GM19395 (cell line): ENCODE measurements around the gene AAK1.

Experiments
- ATAC-seq: cut with Tn5 transposase; IDR thresholded peaks from one replicate; pipeline ENCODE4 v1.9.1; 2021; ENCODE audit warnings: mild to moderate bottlenecking, moderate library complexity; ENCODE audit not compliant: unreplicated experiment

The AAK1 gene

DNA sequence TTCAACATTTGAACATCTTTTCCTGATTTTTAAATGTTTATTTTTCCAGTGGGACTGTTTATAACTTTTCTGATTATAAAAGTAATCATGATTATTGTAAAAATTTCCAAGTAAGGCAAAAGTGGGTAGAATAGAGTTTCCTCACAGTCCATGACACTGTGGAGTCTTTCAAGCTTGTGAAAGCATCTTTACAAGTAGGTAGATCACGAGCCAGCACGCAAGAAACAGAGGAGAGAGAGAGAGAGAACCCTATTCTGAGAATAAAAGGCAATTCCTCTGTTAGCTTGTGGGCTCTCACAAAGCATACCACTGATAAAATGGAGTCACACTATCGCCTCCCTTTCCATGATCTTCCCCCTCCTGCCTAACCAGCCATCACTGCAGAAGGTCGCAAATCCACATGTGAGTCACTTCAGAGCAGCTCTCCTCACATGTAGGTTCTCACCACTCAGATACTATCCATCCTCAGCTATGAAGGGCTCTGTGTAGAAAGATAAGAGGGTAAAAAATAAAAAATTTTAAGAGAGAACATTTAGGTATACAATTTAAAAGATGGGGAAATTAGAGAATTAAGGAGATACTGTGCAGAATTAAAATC is 40.3 kb downstream of the AAK1 start:
- no peak for ATAC-seq

DNA sequence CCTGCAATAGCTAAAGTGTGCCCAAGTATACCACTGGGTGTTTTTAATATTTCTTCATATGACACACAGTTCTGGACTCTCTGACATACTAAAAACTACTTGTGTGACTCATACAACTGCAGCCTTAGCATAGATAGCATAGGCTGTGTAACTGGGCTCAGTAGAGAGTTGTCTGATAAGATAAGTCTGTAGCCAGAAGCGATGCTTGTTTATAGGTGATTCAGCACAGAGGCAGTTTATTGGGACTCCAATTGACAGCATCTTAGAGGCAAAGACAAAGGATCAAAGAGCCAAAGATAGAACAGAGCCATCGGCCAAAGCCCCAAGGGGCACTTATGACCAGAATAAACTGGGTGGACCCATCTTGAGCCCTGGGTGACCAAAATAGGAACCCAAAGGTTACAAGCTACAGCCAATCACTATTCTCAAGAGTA is 42.3 kb downstream of the AAK1 start:
- no peak for ATAC-seq

DNA sequence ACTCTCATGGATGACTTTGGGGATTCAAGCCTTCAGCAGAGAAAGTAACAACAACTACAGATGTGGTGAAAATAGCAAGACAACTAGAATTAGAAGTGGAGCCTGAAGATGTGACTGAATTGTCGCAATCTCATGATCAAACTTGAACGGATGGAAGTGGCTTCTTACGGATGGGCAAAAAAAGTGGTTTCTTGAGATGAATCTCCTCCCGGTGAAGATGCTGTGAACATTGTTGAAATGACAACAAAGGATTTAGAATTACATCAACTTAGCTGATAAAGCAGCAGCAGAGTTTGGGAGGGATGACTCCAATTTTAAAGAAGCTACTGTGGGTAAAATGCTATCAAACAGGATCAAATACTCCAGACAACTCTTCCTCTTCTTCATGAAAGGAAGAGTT is 43.1 kb downstream of the AAK1 start:
- ATAC-seq = no peak

DNA sequence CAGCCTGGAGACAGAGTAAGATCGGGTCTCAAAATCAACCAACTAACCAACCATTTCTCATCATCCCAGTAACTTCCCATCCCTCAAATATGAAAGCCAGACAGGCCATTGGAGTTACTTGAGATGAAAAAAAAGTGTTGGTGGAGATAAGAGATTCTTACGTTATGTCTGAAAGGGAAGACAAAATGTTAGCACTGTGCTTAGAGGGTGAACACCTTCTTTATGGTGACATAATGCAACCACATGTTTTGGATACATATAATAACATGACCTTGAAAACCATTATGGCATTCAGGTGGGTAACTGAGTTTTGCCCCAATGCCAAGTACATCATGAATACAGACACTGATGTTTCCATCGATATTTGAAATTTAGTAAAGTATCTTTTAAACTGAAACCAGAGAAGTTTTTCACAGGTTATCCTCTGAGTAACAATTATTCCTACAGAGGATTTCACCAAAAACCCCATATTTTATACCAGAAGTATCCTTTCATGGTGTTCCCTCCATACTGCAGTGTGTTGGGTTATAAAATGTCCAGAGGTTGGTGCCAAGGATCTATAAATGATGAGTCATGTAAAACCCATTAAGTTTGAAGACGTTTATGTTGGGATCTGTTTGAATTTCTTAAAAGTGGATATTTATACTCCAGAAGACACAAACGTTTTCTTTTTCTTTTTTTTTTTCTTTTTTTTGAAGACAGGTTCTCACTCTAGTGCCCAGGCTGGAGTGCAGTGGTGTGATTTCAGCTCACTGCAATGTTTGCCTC is 45.5 kb downstream of the AAK1 start:
- ATAC-seq = no peak

DNA sequence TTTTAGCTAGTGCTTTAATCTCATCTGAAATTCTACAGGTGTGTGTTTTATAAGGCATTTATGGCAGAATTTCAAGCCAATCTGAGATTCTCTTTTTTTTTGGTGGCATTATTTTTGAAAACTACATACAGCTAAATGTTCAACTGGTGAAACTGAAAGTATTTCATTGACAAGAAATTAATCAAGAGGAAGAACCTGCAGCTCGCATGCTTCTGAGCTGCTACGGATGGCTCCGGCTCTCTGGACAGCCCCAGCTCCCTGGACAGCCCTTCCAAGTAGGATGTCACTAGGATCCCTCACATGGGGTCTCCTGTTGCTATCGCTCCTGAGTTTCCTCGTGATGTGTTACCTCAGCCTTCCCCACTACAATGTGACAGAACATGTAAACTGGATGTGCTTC is 46.4 kb downstream of the AAK1 start:
- ATAC-seq = no peak

DNA sequence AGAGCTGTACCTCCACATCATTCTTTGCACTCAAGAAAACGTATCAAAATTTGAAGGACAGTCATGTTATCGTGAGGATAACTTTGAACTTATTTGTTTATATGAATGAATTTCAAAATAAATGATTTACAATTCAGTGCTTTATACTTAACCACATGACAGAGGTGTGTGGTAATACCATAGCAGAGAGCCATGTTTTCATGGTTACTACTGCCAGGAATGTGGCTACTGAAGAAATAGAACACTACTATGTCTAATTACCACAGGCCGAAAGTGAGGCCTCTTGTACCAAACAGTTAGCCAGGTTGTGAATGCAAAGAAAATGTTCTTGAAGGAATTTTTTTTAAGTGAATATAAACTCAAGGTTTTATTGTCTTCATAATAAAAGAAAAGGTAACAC is 49.2 kb downstream of the AAK1 start:
- no peak for ATAC-seq

DNA sequence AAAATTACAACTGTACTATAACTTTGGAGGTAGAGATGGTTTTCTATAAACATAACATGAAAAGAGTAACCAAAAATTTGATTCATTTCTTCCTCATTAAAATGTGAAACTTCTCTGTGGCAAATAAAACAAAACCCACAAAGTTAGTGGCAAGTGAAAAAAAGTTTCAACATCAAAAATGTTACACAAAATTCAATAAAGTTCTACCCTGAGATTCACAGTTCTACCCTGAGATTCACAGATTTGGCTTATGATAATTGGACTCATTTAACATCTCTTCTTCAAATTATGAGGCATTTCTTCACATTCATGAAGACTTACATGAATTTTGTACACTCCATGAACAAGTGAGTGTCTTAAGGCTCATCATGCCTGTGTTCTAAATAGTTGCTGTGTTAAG is 51.0 kb downstream of the AAK1 start:
- no peak for ATAC-seq

DNA sequence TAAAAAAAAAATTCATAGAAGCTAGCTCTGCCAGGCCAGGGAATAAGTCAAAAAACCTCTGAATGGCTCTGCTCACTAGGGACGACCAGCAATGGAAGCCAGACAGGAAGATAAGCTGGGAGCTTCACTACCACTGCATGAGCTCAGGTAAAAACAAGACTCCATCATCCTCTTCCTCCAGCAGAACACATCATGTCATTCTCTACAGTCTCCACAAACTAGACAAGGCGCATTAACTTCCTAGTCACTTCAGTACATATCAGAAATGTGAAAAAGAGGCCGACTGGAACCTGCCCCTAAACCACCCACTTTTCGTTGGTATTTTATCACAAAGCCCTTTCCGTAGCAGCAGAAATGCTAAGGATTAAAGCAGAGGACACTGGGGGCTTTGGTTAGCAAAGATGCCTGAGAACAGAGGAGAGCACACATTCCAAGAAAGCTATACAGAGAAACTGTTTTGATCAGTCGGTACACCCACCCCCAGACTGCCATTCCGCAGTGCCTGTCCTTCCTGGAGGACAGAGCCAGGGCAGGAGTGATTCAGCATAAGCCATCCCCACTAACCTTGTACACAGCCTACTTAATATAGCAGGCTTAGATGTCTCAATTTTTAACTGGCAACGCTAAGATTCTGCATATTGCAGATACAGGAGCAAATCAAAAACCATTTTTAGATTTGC is 53.4 kb downstream of the AAK1 start:
- no peak for ATAC-seq

DNA sequence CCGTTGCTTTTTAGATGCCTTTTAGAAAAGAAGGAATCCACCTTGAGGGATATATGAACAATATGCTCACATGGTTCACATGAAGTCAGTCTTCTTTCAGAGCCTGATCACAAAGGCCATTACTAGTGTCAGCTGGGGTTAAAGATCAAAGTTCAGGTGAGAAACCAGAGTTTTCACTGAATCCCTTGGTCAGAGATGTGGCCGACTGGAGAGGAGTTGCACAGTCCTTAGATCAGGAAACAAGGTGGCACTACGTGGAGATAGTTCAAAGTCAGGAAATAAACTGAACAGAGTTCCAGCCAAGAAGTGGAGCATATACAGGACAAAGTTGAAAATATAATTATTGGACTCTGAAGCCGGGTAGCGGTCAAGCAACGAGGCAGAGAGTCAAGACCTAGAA is 54.6 kb downstream of the AAK1 start:
- ATAC-seq = no peak

DNA sequence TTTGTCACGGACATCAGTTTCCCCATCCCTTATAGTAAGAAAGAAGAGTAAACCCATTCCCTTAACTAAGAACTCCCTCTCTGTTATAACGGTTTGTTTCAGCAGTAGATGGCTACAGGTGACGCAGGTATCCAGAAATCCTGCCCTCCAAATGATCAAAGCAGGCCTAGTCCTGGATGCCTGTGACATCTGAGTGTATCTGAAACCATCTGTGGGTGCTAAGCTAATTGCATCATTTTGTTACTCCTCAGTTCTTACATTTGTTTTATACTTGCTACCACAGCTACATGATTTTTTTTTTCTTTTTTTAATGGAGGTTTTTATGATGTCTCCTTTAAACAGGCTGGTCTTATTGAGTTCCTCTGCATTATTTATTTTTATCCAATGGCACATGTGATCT is 55.1 kb downstream of the AAK1 start:
- no peak for ATAC-seq

DNA sequence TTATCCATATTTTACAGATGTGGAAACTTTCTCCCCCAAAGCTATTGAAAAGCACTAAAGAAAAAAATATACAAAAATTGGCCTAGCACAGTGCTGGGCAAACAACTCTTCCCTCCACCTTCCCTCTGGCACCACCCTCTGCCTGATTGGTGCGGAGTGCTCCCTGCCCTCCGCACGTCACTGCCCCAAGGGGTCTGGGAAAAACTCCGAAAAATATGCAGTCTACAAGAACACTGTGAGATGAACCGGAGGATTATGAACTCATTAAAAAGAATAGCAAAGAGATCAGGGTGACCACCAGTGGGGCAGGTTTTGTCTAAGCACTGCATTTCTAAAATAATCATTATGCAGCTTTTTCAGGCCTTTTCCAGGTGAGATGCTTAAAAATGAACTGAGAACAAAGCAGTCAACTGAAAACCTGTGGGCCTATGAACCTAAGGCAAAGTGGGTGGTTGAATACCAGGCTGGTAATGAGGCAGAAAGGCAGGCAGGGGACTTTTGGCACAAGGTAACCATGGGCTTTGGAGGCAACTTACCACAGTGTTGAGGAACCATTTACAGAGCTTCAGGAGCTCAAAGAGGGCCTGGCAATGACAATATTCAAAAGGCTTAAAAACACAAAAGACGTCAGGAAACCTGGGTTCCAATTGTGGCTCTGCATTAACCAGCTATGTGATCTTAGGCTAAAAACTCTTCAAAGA is 57.5 kb downstream of the AAK1 start:
- no peak for ATAC-seq

DNA sequence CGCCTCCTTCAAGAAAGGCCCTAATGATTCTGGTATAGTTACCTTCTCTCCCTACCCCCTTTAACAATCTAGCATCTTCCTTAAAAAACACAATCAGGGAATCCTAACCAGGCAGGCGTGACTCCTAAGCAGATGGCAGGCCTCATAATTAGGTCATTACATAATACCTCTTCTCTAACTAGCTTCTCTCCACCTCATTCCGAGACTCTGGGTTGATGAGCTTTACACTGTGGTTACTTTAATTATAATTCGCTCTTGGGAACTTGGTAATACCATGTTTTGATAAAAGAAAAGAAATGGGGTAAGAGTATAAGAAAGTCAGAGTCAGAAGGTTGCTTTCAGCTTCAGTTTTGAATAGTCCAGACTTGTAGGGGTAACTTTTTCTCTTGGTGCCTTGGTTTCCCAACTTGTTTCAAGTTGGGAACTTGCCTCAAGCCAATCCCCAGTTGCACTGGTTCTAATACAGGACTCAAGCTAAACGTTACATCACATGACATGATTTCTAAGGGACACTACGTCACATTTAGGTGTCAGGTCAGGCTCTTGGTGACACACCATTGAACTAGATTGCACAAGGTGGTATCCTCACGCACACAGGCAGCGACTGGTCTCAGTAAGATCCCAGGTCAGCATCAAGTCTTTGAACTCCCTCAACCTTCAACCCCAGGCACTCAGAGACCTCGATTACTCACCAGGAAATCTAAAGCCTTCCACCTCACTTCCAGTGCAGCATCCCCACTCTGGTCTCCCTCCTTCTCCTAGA is 59.2 kb downstream of the AAK1 start:
- no peak for ATAC-seq

DNA sequence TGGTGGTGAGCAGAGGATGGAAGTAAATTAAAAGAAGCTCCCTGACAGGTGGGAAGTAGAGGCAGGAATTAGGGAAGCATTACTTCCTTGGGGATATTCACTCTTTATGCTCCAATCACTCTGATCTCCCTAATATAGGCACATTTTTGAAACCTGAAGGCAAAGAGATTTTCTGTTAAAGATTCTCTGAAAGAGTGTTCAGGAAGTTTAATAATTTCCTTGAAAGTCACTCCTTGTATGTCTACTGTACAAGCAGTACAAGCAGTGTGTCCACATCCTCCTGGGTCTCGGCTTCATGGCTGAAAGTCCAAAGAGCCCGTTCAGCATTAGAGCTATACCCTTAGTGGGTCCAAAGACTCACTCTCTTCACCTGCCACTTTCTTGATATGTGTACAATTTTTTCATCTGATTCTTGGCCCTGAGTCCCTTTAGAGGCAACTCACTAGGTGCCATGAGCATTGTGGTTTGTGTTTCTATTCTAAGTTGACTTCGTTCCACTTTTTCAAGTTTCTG is 60.2 kb downstream of the AAK1 start:
- no peak for ATAC-seq

DNA sequence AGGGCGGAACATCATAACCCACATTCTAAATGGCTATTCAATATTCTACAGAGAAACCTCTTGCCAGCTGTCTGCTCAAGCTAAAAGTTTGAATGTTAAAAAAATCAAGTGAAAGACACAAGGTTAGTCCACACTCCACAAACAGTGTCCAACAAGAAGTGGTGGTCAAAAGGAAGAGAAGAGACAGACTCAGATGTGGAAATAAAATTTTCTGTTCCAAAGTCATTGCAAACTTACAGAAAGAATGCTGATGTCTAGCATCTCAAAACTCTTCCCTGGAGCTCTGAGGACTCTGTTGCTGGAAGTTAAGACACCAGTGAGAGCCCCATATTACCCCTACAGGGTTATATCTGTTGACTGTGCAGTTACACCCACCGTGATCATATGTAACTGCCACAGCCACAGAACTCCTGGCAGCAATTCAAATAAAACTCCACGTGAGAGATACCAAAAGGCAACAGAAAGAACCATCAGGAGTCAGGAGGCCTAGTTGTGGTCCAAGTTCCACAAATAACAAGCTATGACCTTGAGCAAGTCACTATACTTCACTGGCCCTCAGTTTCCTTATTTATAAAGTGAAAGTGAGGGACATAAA is 60.9 kb downstream of the AAK1 start:
- ATAC-seq = no peak

DNA sequence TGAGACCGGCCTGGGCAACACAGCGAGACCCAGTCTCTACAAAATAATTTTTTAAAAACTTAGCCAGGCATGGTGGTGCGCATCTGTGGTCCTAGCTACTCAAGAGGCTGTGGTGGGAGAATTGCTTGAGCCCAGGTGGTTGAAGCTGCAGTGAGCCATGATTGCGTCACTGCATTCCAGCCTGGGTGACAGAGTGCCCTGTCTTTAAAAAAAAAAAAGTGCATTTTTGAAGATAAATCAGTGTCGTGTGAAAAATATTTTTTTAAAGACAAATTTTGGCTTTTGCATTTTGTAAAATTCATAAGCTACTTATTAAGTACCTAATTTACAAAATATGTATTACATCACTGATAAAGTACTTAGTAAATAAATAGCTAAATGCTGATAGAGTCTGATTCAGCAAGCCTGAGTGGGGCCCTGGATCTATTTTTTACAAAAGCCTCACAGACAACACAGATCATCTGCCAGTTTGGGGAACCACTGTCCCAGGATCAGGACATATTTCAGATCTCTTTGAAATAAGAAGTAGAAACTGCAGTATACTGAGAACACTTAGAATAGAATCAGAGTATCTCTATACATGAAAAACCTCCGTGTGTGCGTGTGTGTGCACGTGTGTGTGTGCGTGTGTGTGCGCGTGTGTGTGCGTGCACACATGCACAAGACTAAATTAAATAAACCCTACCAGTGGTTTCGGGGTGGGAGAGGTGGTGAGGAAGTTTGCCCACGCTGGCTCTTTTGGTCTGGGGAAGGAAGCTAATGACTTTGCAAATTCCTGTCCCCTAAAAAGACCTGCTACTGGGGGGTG is 61.6 kb downstream of the AAK1 start:
- no peak for ATAC-seq

DNA sequence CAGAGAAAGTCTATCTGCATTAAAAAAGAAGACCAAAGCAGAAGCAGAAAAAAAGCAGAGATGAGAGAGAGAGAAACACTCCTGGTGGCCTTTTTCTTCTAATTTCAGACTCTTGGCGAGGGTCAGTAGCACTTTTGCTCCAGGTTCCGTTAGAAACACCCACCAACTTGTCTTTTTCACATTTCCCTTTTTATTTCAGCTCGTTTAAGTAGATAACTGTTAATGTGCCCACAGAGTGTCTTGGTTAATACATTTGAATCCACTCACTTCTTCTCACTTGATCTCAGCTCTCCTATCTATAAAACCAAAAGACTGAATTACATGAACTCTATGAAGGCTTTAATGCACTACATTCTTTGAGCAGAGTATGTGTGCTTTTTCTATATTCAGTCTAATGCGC is 63.1 kb downstream of the AAK1 start:
- ATAC-seq = no peak

DNA sequence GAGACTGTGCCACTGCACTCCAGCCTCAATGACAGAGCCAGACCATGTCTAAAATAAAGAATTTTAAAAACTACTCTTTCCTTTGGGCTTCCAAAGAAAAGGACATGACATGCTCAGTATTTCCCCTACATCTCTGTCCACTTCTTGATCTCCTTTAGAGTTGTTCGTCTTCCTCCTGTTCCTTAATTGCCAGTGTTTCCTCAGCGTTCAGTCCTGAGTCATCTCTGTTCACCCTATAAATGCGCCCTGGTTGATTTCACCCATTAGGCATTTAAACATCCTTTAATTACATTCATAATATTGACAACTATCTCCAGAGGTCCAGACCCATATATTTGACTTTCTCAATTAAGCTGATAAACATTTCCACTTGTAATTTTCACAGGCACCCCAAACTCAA is 64.0 kb downstream of the AAK1 start:
- ATAC-seq = no peak

DNA sequence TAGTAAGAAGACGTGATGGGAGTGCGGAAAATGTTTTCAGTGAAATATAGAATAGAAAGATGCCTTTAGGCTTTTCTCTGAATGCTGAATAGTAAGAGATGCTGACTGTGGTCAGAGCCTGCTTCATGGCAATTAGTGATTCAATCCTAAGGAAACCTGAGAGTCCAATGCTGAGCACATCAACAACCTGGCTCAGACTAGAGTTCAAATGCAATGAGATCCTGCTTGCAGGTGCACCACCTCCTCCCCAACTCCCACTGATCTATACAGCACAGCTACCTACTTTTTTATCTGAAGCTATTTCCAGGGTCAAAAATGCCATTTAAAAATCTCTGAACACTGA is 65.4 kb downstream of the AAK1 start:
- no peak for ATAC-seq

DNA sequence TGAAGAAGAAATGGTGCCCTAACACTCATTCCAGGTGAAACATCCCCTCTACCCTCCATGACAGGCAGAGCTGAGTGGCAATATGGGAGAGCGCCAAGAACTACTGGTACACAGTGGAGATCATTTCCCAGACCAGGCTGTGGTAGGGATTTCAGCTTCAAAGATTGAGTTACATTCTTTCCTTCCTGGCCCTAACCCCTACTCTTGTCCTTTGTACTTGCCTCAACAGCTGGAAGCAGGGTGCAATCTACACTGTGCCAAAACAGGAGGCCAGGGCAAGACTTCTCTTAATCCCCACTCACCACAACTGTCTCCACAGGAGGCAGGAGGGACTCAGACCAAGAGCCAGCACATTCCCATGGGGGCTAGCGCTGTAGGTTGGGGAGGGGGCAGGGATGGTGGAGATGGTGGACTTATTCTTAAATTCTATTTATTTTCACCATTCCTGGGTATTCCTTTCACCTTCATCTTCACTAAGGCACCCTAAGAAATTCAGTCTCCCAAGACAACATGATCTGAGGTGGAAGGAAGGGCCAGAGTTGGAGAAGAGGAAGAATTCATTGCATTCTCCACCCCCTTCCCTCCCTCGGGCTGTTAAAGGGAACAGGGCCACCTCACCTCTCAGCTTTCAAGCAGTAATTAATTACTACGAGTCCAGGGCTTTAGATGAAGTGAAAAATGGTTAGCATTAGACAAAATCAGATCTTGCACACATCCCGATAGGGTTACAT is 65.9 kb downstream of the AAK1 start:
- no peak for ATAC-seq
